Neural progenitor cell (in vitro differentiated cells): ENCODE measurements around the gene ATP8A1.

ENCODE experiments used
- EZH2 ChIP-seq: fragments of 200-600 bp; sonication (generic); IDR thresholded peaks from 2 replicates; pipeline ENCODE4 v1.6.1; 2017; ENCODE audit warnings: antibody characterized with exemption, mild to moderate bottlenecking, moderate library complexity
- EZH2phosphoT487 ChIP-seq: fragments of 200-600 bp; sonication (generic); IDR thresholded peaks from 2 replicates; pipeline ENCODE4 v1.6.1; 2017; ENCODE audit warnings: antibody characterized with exemption
- TF ChIP-seq, protein P1 (sequence below): fragments of 200-600 bp; sonication (generic); IDR thresholded peaks from 2 replicates; pipeline ENCODE4 v1.5.1; 2017; ENCODE audit warnings: antibody characterized with exemption, mild to moderate bottlenecking

DNA sequence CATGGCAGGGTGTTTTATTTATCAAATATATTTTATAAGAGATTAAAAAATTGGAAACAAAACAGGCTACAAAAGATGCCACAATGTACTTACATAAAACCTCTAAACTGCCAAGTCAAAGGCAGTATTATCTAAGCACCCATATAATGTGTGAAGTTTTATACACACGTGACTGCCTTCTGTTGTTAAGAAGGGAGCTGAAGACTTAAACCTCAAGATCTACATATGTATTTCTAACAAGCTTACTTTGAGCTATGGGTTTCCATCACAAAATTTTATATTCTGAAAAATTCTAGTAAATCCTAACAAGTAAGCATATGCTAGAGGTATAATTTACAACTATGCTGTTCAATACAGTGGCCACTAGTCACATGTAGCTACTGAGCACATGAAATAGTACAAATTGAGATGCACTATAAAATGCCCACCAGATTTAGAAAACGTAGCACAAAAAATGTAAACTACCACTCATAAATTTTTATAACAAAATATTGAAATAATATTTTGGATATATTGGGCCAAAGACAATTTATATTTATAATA, 9.8 kb downstream of the ATP8A1 start:
- TF ChIP-seq, protein P1, sequence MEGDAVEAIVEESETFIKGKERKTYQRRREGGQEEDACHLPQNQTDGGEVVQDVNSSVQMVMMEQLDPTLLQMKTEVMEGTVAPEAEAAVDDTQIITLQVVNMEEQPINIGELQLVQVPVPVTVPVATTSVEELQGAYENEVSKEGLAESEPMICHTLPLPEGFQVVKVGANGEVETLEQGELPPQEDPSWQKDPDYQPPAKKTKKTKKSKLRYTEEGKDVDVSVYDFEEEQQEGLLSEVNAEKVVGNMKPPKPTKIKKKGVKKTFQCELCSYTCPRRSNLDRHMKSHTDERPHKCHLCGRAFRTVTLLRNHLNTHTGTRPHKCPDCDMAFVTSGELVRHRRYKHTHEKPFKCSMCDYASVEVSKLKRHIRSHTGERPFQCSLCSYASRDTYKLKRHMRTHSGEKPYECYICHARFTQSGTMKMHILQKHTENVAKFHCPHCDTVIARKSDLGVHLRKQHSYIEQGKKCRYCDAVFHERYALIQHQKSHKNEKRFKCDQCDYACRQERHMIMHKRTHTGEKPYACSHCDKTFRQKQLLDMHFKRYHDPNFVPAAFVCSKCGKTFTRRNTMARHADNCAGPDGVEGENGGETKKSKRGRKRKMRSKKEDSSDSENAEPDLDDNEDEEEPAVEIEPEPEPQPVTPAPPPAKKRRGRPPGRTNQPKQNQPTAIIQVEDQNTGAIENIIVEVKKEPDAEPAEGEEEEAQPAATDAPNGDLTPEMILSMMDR = no peak
- TF ChIP-seq EZH2 (no peak), EZH2phosphoT487 (no peak)
